ENCODE measurements around the gene SPNS3. TPM values are rescaled to one million over a fixed set of nuclear protein-coding genes. Genes with fewer than 3 reads are reported as not detected.

SPNS3 gene
- total RNA-seq, 1 experiment from 2014 or later, result 15.9 TPM

GRCh38 chr17:4507361-4508111 lies 73.8 kb downstream of the SPNS3 start:
- CTCF ChIA-PET, result no interaction called here
- BruUV-seq (replicated peaks), result no TSS peak
- TF ChIP-seq CTCF (conservative IDR thresholded peaks at IDR 0.05) (no peak), EZH2 (IDR thresholded peaks at IDR 0.05; ENCODE audit: low read depth) (no peak)
- intact Hi-C loops (cut with micrococcal nuclease; ENCODE audit: unreplicated experiment), result no loop called here
- DNase-seq, result no peak
- Histone ChIP-seq H3K4me2 (no peak overlapping the region), H3K9me3 (ENCODE audit: insufficient read depth, low read depth) (no peaks in the 10 kb centered on the region), H2AFZ (no peak overlapping the region), H3K79me2 (ENCODE audit: low read depth) (peaks cover 100% of the 10 kb centered on the region), H3K4me1 (replicated peaks; ENCODE audit: insufficient read depth) (peaks cover 68% of the 10 kb centered on the region), H3K9me2 (ENCODE audit: insufficient read depth) (no peaks in the 10 kb centered on the region), H3F3A (ENCODE audit: insufficient read depth, low read depth) (peaks cover 72% of the 10 kb centered on the region), H3K4me3 (no peak overlapping the region), H3K27ac (no peak overlapping the region), H3K27me3 (ENCODE audit: insufficient read depth, low read depth) (no peaks in the 10 kb centered on the region), H3K36me3 (ENCODE audit: low read depth) (peaks cover 10% of the 10 kb centered on the region; the same call in 1 of the 2 replicates), H4K20me1 (ENCODE audit: insufficient read depth) (peaks cover 13% of the 10 kb centered on the region)
- POLR2A ChIA-PET (ENCODE audit: unreplicated experiment), result interaction anchor here (0.6 kb wide), 1 partner anchor 202 kb away, joined by 4 read pairs; no protein-coding TSS in a partner anchor

DNA sequence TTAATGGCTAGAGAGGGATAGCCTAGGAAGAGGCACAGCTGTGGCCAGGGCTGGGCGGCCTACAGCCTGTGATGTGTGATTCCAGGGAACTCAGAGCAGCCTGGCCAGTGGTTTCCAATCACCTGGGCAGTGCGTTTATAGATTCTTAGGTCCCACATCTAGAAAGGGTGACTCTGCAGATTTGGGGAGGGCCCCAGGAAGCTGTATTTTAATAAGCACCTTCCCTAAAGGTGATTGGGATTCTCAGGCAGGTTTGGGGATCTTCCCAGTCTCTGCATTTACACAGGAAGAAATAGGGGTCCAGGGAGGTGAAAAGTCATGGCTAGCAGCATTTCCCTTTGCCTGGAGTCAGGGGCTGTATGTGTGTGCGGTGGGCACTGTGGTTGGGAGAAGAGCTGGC lies 74.5 kb downstream of the SPNS3 start:
- Histone ChIP-seq H3K4me3 (no peak overlapping the region), H3K27me3 (ENCODE audit: insufficient read depth, low read depth) (no peaks in the 10 kb centered on the region), H3K4me2 (no peak overlapping the region), H3K9me2 (ENCODE audit: insufficient read depth) (no peaks in the 10 kb centered on the region), H3K79me2 (ENCODE audit: low read depth) (peaks cover 94% of the 10 kb centered on the region), H3K27ac (no peak overlapping the region), H3K4me1 (replicated peaks; ENCODE audit: insufficient read depth) (peaks cover 68% of the 10 kb centered on the region), H3K36me3 (ENCODE audit: low read depth) (peaks cover 10% of the 10 kb centered on the region; the same call in 1 of the 2 replicates), H3F3A (ENCODE audit: insufficient read depth, low read depth) (peaks cover 74% of the 10 kb centered on the region), H2AFZ (no peak overlapping the region), H4K20me1 (ENCODE audit: insufficient read depth) (peaks cover 13% of the 10 kb centered on the region), H3K9me3 (ENCODE audit: insufficient read depth, low read depth) (no peaks in the 10 kb centered on the region)
- POLR2A ChIA-PET (ENCODE audit: unreplicated experiment), result no interaction called here
- CTCF ChIA-PET, result no interaction called here
- BruUV-seq (replicated peaks), result no TSS peak
- DNase-seq, result no peak
- intact Hi-C loops (cut with micrococcal nuclease; ENCODE audit: unreplicated experiment), result no loop called here
- TF ChIP-seq EZH2 (IDR thresholded peaks at IDR 0.05; ENCODE audit: low read depth), result no peak
- TF ChIP-seq CTCF (conservative IDR thresholded peaks at IDR 0.05), result no peak

- Histone ChIP-seq H3F3A (ENCODE audit: insufficient read depth, low read depth) (peaks cover 71% of the 10 kb centered on the region), H3K4me2 (no peak overlapping the region), H2AFZ (no peak overlapping the region), H3K4me3 (no peak overlapping the region), H4K20me1 (ENCODE audit: insufficient read depth) (peaks cover 7% of the 10 kb centered on the region), H3K27me3 (ENCODE audit: insufficient read depth, low read depth) (no peaks in the 10 kb centered on the region), H3K9me2 (ENCODE audit: insufficient read depth) (no peaks in the 10 kb centered on the region), H3K9me3 (ENCODE audit: insufficient read depth, low read depth) (no peaks in the 10 kb centered on the region), H3K27ac (no peak overlapping the region), H3K79me2 (ENCODE audit: low read depth) (peaks cover 87% of the 10 kb centered on the region), H3K4me1 (replicated peaks; ENCODE audit: insufficient read depth) (peaks cover 66% of the 10 kb centered on the region), H3K36me3 (ENCODE audit: low read depth) (peaks cover 10% of the 10 kb centered on the region; the same call in 1 of the 2 replicates)
- intact Hi-C loops (cut with micrococcal nuclease; ENCODE audit: unreplicated experiment), result no loop called here
- TF ChIP-seq CTCF (conservative IDR thresholded peaks at IDR 0.05) (no peak), EZH2 (IDR thresholded peaks at IDR 0.05; ENCODE audit: low read depth) (no peak)
- ChIA-PET POLR2A (ENCODE audit: unreplicated experiment) (interaction anchor here (0.6 kb wide), 2 partner anchors 11 to 59 kb away, joined by 3 to 9 read pairs; partner anchors contain the start of gene SPNS2), CTCF (interaction anchor here (1.2 kb wide), 1 partner anchor 88 kb away, joined by 3 read pairs; no protein-coding TSS in a partner anchor)
- no TSS peak for BruUV-seq (replicated peaks)
- DNase-seq, result no peak
Measured at GRCh38 chr17:4509401-4509800, 75.7 kb downstream of the SPNS3 start.
